BE2C (cell line): ENCODE data around the gene IFT80.
"Not testable (repeated sequence)": the region's sequence is repeated elsewhere in the genome, so short reads cannot be mapped to it uniquely, and the experiment has no call there.

Experiments used
- DNase-seq: peaks from one replicate; pipeline ENCODE4 v3.0.0-alpha.2; 2020
- H3K27me3 ChIP-seq: fragments of 250-450 bp; sonication (Bioruptor Pico); 2 replicates; pipeline ENCODE4 v1.5.1; 2020; ENCODE audit warnings: mild to moderate bottlenecking
- H3K36me3 ChIP-seq: fragments of 250-450 bp; sonication (Bioruptor Pico); 2 replicates; pipeline ENCODE4 v1.5.1; 2020; ENCODE audit warnings: mild to moderate bottlenecking
- H3K4me1 ChIP-seq: fragments of 250-450 bp; sonication (Bioruptor Pico); 2 replicates; pipeline ENCODE4 v1.5.1; 2020
- H3K4me3 ChIP-seq: 2 replicates; pipeline ENCODE4 v1.5.1; 2011; ENCODE audit warnings: low read depth, low read length
- H3K9me3 ChIP-seq: fragments of 250-450 bp; sonication (Bioruptor Pico); 2 replicates; pipeline ENCODE4 v1.5.1; 2020
- CTCF ChIP-seq: IDR thresholded peaks from 2 replicates; pipeline ENCODE4 v1.5.1; 2012; ENCODE audit warnings: mild to moderate bottlenecking, low read depth, low read length

Gene IFT80

GRCh38 chr3:160368804-160369203 is 30.2 kb downstream of the IFT80 start:
- TF ChIP-seq CTCF = no peak
- H3K27me3 ChIP-seq = no peaks in the 10 kb centered on the region
- peaks cover 4% of the 10 kb centered on the region; the same call in 1 of the 2 replicates for H3K36me3 ChIP-seq
- no peaks in the 10 kb centered on the region for H3K4me1 ChIP-seq
- no peaks in the 10 kb centered on the region for H3K9me3 ChIP-seq
- no peak for DNase-seq
- no peak overlapping the region for H3K4me3 ChIP-seq

GRCh38 chr3:160365869-160366522 is 33.0 kb downstream of the IFT80 start:
- no peak for TF ChIP-seq CTCF
- Histone ChIP-seq H3K4me3 (no peak overlapping the region), H3K4me1 (no peaks in the 10 kb centered on the region), H3K9me3 (no peaks in the 10 kb centered on the region), H3K36me3 (no peaks in the 10 kb centered on the region), H3K27me3 (no peaks in the 10 kb centered on the region)
- DNase-seq = no peak

GRCh38 chr3:160362896-160363295 is 36.1 kb downstream of the IFT80 start:
- DNase-seq, H3K4me1 ChIP-seq, H3K36me3 ChIP-seq, H3K9me3 ChIP-seq, H3K27me3 ChIP-seq, H3K4me3 ChIP-seq: not testable (repeated sequence)

- Histone ChIP-seq H3K4me1 (no peaks in the 10 kb centered on the region), H3K36me3 (peaks cover 6% of the 10 kb centered on the region), H3K27me3 (no peaks in the 10 kb centered on the region), H3K4me3 (no peak overlapping the region), H3K9me3 (no peaks in the 10 kb centered on the region)
- no peak for DNase-seq
- TF ChIP-seq CTCF = no peak
These were observed 43.2 kb downstream of the IFT80 start for GRCh38 chr3:160355826-160356225.

GRCh38 chr3:160346511-160346910 is 52.5 kb downstream of the IFT80 start:
- no peaks in the 10 kb centered on the region for H3K4me1 ChIP-seq
- DNase-seq = no peak
- no peaks in the 10 kb centered on the region for H3K36me3 ChIP-seq
- H3K9me3 ChIP-seq = no peaks in the 10 kb centered on the region
- no peak overlapping the region for H3K4me3 ChIP-seq
- no peaks in the 10 kb centered on the region for H3K27me3 ChIP-seq
- TF ChIP-seq CTCF = no peak

- Histone ChIP-seq H3K27me3 (no peaks in the 10 kb centered on the region), H3K9me3 (no peaks in the 10 kb centered on the region), H3K4me3 (no peak overlapping the region), H3K36me3 (no peaks in the 10 kb centered on the region), H3K4me1 (no peaks in the 10 kb centered on the region)
- DNase-seq = no peak
- TF ChIP-seq CTCF = peak; percentile 38; the same call in 1 of the 2 replicates
These were observed 55.9 kb downstream of the IFT80 start for GRCh38 chr3:160343132-160343531.
